ENCODE data around the gene FLT4. TPM values are rescaled to one million over a fixed set of nuclear protein-coding genes. Genes with fewer than 3 reads are reported as not detected.
A peak's percentile ranks its signal among the peaks of the same experiment; 100 is the strongest.

FLT4 gene
- total and polyA plus RNA-seq, 9 of the 15 experiments (the other 6 are each of a cell fraction or from before 2014, with no cell fraction given): 0.01 to 0.42 (median 0.14) TPM; not detected in 2

GRCh38 chr5:180553530-180553929 lies 95.9 kb downstream of the FLT4 start (continued):
- no peak for TF ChIP-seq FOXP4 (CRISPR knock-in tag; IDR thresholded peaks at IDR 0.05; ENCODE audit: borderline replicate concordance)
- TF ChIP-seq BRD9 (IDR thresholded peaks at IDR 0.05; ENCODE audit: low read depth, partially characterized antibody): no peak
- TF ChIP-seq, protein P1, sequence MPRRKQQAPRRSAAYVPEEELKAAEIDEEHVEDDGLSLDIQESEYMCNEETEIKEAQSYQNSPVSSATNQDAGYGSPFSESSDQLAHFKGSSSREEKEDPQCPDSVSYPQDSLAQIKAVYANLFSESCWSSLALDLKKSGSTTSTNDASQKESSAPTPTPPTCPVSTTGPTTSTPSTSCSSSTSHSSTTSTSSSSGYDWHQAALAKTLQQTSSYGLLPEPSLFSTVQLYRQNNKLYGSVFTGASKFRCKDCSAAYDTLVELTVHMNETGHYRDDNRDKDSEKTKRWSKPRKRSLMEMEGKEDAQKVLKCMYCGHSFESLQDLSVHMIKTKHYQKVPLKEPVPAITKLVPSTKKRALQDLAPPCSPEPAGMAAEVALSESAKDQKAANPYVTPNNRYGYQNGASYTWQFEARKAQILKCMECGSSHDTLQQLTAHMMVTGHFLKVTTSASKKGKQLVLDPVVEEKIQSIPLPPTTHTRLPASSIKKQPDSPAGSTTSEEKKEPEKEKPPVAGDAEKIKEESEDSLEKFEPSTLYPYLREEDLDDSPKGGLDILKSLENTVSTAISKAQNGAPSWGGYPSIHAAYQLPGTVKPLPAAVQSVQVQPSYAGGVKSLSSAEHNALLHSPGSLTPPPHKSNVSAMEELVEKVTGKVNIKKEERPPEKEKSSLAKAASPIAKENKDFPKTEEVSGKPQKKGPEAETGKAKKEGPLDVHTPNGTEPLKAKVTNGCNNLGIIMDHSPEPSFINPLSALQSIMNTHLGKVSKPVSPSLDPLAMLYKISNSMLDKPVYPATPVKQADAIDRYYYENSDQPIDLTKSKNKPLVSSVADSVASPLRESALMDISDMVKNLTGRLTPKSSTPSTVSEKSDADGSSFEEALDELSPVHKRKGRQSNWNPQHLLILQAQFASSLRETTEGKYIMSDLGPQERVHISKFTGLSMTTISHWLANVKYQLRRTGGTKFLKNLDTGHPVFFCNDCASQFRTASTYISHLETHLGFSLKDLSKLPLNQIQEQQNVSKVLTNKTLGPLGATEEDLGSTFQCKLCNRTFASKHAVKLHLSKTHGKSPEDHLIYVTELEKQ (CRISPR knock-in tag; IDR thresholded peaks at IDR 0.05): no peak
- no peak for TF ChIP-seq ZNF699 (CRISPR knock-in tag; IDR thresholded peaks at IDR 0.05; ENCODE audit: insufficient replicate concordance)
- TF ChIP-seq HOMEZ (CRISPR knock-in tag; IDR thresholded peaks at IDR 0.05): no peak
- TF ChIP-seq BRCA1 (IDR thresholded peaks at IDR 0.05): no peak
- no peak for TF ChIP-seq BRCA1 (CRISPR knock-in tag; IDR thresholded peaks at IDR 0.05)
- TF ChIP-seq PURB (CRISPR knock-in tag; IDR thresholded peaks at IDR 0.05; ENCODE audit: low read depth): no peak
- no peak for TF ChIP-seq ZNF41 (CRISPR knock-in tag; conservative IDR thresholded peaks at IDR 0.05)
- TF ChIP-seq PATZ1 (CRISPR knock-in tag; IDR thresholded peaks at IDR 0.05; ENCODE audit: borderline replicate concordance): no peak
- TF ChIP-seq, protein P2, sequence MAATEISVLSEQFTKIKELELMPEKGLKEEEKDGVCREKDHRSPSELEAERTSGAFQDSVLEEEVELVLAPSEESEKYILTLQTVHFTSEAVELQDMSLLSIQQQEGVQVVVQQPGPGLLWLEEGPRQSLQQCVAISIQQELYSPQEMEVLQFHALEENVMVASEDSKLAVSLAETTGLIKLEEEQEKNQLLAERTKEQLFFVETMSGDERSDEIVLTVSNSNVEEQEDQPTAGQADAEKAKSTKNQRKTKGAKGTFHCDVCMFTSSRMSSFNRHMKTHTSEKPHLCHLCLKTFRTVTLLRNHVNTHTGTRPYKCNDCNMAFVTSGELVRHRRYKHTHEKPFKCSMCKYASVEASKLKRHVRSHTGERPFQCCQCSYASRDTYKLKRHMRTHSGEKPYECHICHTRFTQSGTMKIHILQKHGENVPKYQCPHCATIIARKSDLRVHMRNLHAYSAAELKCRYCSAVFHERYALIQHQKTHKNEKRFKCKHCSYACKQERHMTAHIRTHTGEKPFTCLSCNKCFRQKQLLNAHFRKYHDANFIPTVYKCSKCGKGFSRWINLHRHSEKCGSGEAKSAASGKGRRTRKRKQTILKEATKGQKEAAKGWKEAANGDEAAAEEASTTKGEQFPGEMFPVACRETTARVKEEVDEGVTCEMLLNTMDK (IDR thresholded peaks at IDR 0.05; ENCODE audit: borderline replicate concordance, insufficient read depth, low read depth, low read length, poor library complexity, severe bottlenecking): no peak
- 0 out of 2 replicates have a peak, but pooled peaks have one; percentile 15 for TF ChIP-seq NR2C1 (IDR thresholded peaks at IDR 0.05)
- no peak for TF ChIP-seq NR2C1 (tag; IDR thresholded peaks at IDR 0.05)
- TF ChIP-seq BRD4 (IDR thresholded peaks at IDR 0.05): no peak
- TF ChIP-seq KDM4B (IDR thresholded peaks at IDR 0.05; ENCODE audit: borderline replicate concordance in 2 of 2, low read depth in 1 of 2): no peak
- TF ChIP-seq LCOR (CRISPR knock-in tag; IDR thresholded peaks at IDR 0.05): no peak
- TF ChIP-seq ZNF174 (CRISPR knock-in tag; IDR thresholded peaks at IDR 0.05): no peak
- no peak for TF ChIP-seq ZNF445 (CRISPR knock-in tag; IDR thresholded peaks at IDR 0.05; ENCODE audit: low read depth)
